Heart left ventricle (tissue), 16 donors: ENCODE results near the gene SYTL4. TPM values are rescaled to one million over a fixed set of nuclear protein-coding genes. Genes with fewer than 3 reads are reported as not detected.

Experiments
- ATAC-seq, 4 donors: fragments of 200-7000 bp; cut with Tn5 transposase; one replicate each; pipeline ENCODE4 v1.9.1; 2020 to 2022; ENCODE audit warnings: moderate library complexity in 4 of 4, mild to moderate bottlenecking in 3 of 4, moderate number of reproducible peaks in 1 of 4
- DNase-seq, 5 donors: peaks; one replicate each; pipeline ENCODE4 v3.0.0-alpha.2; 2020
- H3K27ac ChIP-seq, 12 donors: fragments of 200-600 bp; sonication (generic) in 4 of 12; one replicate each; pipeline versions ENCODE4 v1.5.0 to v1.8.0; 2016 to 2022; ENCODE audit warnings: mild to moderate bottlenecking in 2 of 12
- H3K27me3 ChIP-seq, 9 donors: fragments of 200-600 bp; sonication (generic) in 2 of 9; one replicate each; pipeline versions ENCODE4 v1.5.1 to v1.8.0; 2016 to 2022; ENCODE audit warnings: mild to moderate bottlenecking in 3 of 9
- H3K36me3 ChIP-seq, 9 donors: fragments of 200-600 bp; sonication (generic) in 2 of 9; one replicate each; pipeline versions ENCODE4 v1.5.0 to v1.8.0; 2018 to 2022; ENCODE audit warnings: mild to moderate bottlenecking in 2 of 9
- H3K4me1 ChIP-seq, 12 donors: fragments of 200-600 bp; sonication (generic) in 4 of 12; one replicate each; pipeline versions ENCODE4 v1.5.0 to v1.8.0; 2016 to 2022; ENCODE audit warnings: mild to moderate bottlenecking in 3 of 12
- H3K4me3 ChIP-seq, 12 donors: fragments of 200-600 bp; sonication (generic) in 4 of 12; one replicate each; pipeline versions ENCODE4 v1.5.0 to v1.8.0; 2017 to 2022; ENCODE audit warnings: mild to moderate bottlenecking in 9 of 12, moderate library complexity in 4 of 12
- H3K9me3 ChIP-seq, 12 donors: fragments of 200-600 bp; sonication (generic) in 4 of 12; one replicate each; pipeline versions ENCODE4 v1.5.0 to v1.8.0; 2016 to 2022; ENCODE audit warnings: mild to moderate bottlenecking in 1 of 12
- POLR2A ChIP-seq, 2 donors: fragments of 450-650 bp; IDR thresholded peaks; one replicate each; pipeline ENCODE4 v1.6.1; 2017; ENCODE audit warnings: antibody characterized with exemption in 2 of 2, mild to moderate bottlenecking in 2 of 2, moderate library complexity in 2 of 2
- WGBS, 4 donors: extraction: QIAGEN DNeasy Blood & Tissue Kit in 2 of 4; methylation state at CpG; one replicate each; pipeline versions ENCODE4 v1.1.5 to v1.1.7; 2013 to 2018; 5-methylcytosine and 5-hydroxymethylcytosine counted together
- intact Hi-C, 10 donors: fragments of 100-400 bp; cut with DNase I; formaldehyde crosslinking; loops; one replicate each; pipeline versions ENCODE4 v1.11.1 to v1.14.2; 2022
- polyA plus RNA-seq, 2 donors: library from polyadenylated mRNA; stranded (reverse); fragments of 200-250 nt; gene quantifications; one replicate each; pipeline ENCODE4 v1.2.3, GENCODE V29; 2013
- total RNA-seq, 9 donors: library from RNA; depleted of rRNA in 2 of 9; stranded (reverse); fragments of >200 nt in 2 of 9; fragmentation: NEBNext Ultra II Directional in 3 of 9; extraction: Animal tissue kit (Norgen Biotek cat#: 25700) in 3 of 9; gene quantifications; one replicate each; pipeline versions ENCODE4 v1.1.0 to v1.2.4, GENCODE V29; 2016 to 2023
- TF ChIP-seq, protein P1 (sequence below), 12 donors: fragments of 200-600 bp; sonication (generic) in 4 of 12; IDR thresholded peaks; one replicate each; pipeline versions ENCODE4 v1.5.0 to v1.8.0; 2018 to 2022; ENCODE audit warnings: antibody characterized with exemption in 12 of 12, mild to moderate bottlenecking in 5 of 12
- donor health status: ischemic (EF 13 %, LVEDD 7.1; RV severe dilation, severe dysfunction).
- donor health status: healthy with polysubstance abuse.
- donor health status: DM: no; HTN: yes; CAD: no.
- donor health status: DM: no; HTN: no; CAD: no.
- donor health status: ischemic (EF 25% LVEDD 6.9; RV normal size, moderate dysfunction).
- donor health status: ischemic (EF 25% LVEDD 5.7; RV mildly dilated, moderate dysfunction).
- donor health status: healthy.
- donor health status: DM: yes; HTN: yes; CAD: no.
- donor health status: ischemic (EF 35%, LVEDD 5.7; RV mildly dilated, moderate dysfunction).
- donor health status: nonischemic (EF 11% LVEDD 7.7; RV severe dilation, severe dysfunction).
- donor health status: DM: yes; HTN: yes; CAD: no.
- donor health status: PGD.
- donor health status: ischemic (EF 29% LVEDD 5.4; RV normal size, mild dysfunction).
- donor health status: nonischemic (EF 23%, LVEDD 6.1; RV moderate dilation, normal function).

SYTL4 gene
- total and polyA plus RNA-seq, 11 donors, result 1.2 to 5.4 (median 2.0) TPM

DNA sequence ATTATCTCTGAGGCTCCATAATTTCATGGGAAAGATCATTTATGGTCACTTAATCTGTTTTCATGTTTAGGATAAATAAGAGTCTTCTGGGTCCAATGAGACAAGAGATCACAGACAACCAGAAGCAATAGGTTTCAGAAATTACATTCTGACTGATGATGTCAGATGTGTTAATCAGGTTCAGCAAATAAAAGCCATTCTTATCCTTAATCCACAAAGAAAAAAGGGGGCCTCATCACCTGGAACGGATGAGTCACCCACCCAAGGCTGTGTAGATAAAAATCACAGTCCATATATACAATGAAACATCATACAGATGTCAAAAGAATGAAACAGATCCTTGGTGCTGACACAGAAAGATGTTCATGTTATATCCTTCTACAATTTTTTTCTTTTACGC lies 36.6 kb downstream of the SYTL4 start:
- Histone ChIP-seq H3K4me3 (no peak overlapping the region), H3K27me3 (peaks cover 0 to 33% (median 0%) of the 10 kb centered on the region in 9 donors), H3K4me1 (no peaks in the 10 kb centered on the region), H3K36me3 (peaks cover 0 to 5% (median 0%) of the 10 kb centered on the region in 9 donors), H3K27ac (no peak overlapping the region), H3K9me3 (no peaks in the 10 kb centered on the region)
- TF ChIP-seq POLR2A (IDR thresholded peaks at IDR 0.05), result no peak
- TF ChIP-seq, protein P1, sequence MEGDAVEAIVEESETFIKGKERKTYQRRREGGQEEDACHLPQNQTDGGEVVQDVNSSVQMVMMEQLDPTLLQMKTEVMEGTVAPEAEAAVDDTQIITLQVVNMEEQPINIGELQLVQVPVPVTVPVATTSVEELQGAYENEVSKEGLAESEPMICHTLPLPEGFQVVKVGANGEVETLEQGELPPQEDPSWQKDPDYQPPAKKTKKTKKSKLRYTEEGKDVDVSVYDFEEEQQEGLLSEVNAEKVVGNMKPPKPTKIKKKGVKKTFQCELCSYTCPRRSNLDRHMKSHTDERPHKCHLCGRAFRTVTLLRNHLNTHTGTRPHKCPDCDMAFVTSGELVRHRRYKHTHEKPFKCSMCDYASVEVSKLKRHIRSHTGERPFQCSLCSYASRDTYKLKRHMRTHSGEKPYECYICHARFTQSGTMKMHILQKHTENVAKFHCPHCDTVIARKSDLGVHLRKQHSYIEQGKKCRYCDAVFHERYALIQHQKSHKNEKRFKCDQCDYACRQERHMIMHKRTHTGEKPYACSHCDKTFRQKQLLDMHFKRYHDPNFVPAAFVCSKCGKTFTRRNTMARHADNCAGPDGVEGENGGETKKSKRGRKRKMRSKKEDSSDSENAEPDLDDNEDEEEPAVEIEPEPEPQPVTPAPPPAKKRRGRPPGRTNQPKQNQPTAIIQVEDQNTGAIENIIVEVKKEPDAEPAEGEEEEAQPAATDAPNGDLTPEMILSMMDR (IDR thresholded peaks at IDR 0.05), result no peak
- ATAC-seq (no peak), DNase-seq (no peak)
- intact Hi-C loops, result no loop called here
- 67 to 83% (median 79%) methylated on average over 2 of the region's 2 CpGs for WGBS, 4 donors

- intact Hi-C loops, result loop anchor here in 6 of 10 donors (2.0 to 10.0 kb wide), 5 partner anchors 80 to 600 kb away; no protein-coding TSS in a partner anchor
- no peak for DNase-seq
- H3K9me3 ChIP-seq, result no peaks in the 10 kb centered on the region
- TF ChIP-seq, protein P1 (IDR thresholded peaks at IDR 0.05), result no peak
- TF ChIP-seq POLR2A (IDR thresholded peaks at IDR 0.05), result no peak
- H3K27me3 ChIP-seq, result peaks cover 0 to 14% (median 0%) of the 10 kb centered on the region in 9 donors
- H3K27ac ChIP-seq, result no peak overlapping the region
- 40 to 78% (median 51%) methylated on average over 2 of the region's 2 CpGs for WGBS, 4 donors
- H3K4me3 ChIP-seq, result no peak overlapping the region
- H3K36me3 ChIP-seq, result peaks cover 0 to 10% (median 0%) of the 10 kb centered on the region in 9 donors
- ATAC-seq, result no peak
- no peaks in the 10 kb centered on the region for H3K4me1 ChIP-seq
Measured at GRCh38 chrX:100687546-100687945, 44.4 kb downstream of the SYTL4 start.

- Histone ChIP-seq H3K4me3 (no peak overlapping the region), H3K27ac (no peak overlapping the region), H3K4me1 (no peaks in the 10 kb centered on the region), H3K36me3 (peaks cover 0 to 10% (median 0%) of the 10 kb centered on the region in 9 donors), H3K9me3 (no peaks in the 10 kb centered on the region), H3K27me3 (peaks cover 0 to 16% (median 0%) of the 10 kb centered on the region in 9 donors)
- ATAC-seq (no peak), DNase-seq (no peak)
- intact Hi-C loops, result loop anchor here in 6 of 10 donors (2.0 to 10.0 kb wide), 5 partner anchors 80 to 600 kb away; no protein-coding TSS in a partner anchor
- 71 to 88% (median 80%) methylated on average over 6 of the region's 6 CpGs for WGBS, 4 donors
- TF ChIP-seq, protein P1 (IDR thresholded peaks at IDR 0.05), result no peak
- no peak for TF ChIP-seq POLR2A (IDR thresholded peaks at IDR 0.05)
Measured at GRCh38 chrX:100687128-100687527, 44.8 kb downstream of the SYTL4 start.

GRCh38 chrX:100685997-100686305 lies 46.0 kb downstream of the SYTL4 start:
- no peaks in the 10 kb centered on the region for H3K4me1 ChIP-seq
- H3K27me3 ChIP-seq, result peaks cover 0 to 25% (median 0%) of the 10 kb centered on the region in 9 donors
- H3K4me3 ChIP-seq, result no peak overlapping the region
- DNase-seq (no peak), ATAC-seq (no peak)
- TF ChIP-seq, protein P1 (IDR thresholded peaks at IDR 0.05), result peak in 2 of 12 donors; percentile 11 to 12
- TF ChIP-seq POLR2A (IDR thresholded peaks at IDR 0.05), result no peak
- no peak overlapping the region for H3K27ac ChIP-seq
- 6 to 25% (median 16%) methylated on average over 1 of the region's 1 CpG for WGBS, 4 donors
- no peaks in the 10 kb centered on the region for H3K9me3 ChIP-seq
- H3K36me3 ChIP-seq, result peaks cover 0 to 10% (median 0%) of the 10 kb centered on the region in 9 donors
- intact Hi-C loops, result loop anchor here (1.0 to 10.0 kb wide), 7 partner anchors 81 to 601 kb away; no protein-coding TSS in a partner anchor
